NCI-H446 treated with DMSO at 0.1 percent for 48 hours (cell line): ENCODE measurements around the gene BCL2L1.
"Not testable (repeated sequence)": the region's sequence is repeated elsewhere in the genome, so short reads cannot be mapped to it uniquely, and the experiment has no call there.

Source experiments
- DNase-seq: peaks from one replicate; lab custom pipeline; 2025; lab: John Stamatoyannopoulos, UW

BCL2L1 gene

DNA sequence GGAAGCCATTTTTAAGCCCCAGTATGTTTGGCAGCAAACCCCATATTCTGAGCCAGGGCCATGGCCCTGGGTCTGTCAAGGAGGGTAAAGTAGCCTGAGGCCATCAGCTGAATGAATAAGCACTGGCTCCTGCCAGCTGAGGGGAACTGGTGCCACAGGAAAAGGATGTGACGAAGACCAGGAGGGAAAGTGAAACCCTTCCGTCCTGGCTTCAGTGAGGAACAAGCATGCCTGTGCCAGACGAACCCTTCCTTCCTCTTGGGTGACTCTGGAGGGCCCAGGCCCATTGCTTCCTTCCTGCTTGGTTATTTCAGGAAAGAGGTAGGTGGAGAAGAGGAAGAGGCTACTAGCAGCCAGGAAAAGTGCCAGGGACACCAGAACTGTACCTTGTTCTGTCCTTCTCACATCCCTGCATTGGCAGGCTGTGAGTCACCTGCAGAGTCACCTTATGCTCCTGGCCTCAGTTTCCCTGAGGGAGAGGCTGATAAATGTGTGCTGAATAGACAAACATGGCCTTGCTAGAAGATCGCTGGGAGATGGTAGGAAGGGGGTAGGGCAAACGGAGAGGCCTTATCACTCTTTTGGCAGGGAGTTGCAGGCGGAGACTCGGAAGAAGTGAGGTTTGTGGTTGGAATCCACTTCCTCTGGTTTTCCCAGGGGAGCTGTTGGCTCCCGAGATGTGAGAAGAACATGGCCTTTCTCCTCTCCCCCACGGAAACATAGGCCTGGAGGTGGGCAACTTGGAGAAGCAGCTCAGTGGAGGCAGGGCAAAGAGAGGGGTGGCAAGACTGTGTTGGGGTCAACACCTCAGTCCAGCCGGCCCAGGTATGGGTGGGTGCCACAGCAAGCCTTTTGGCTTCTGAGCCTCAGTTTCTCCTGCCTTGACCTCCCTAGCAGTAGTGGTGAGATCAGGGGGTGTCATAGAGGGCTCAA, 47.5 kb downstream of the BCL2L1 start:
- DNase-seq = no peak

GRCh38 chr20:31673943-31674463, 48.7 kb downstream of the BCL2L1 start:
- no peak for DNase-seq

GRCh38 chr20:31673435-31673834, 49.2 kb downstream of the BCL2L1 start:
- DNase-seq = no peak

- DNase-seq = no peak
These were observed 51.3 kb downstream of the BCL2L1 start for GRCh38 chr20:31671324-31671723.

- no peak for DNase-seq
These were observed 52.1 kb downstream of the BCL2L1 start for GRCh38 chr20:31670371-31671228.

GRCh38 chr20:31669876-31670275, 52.8 kb downstream of the BCL2L1 start:
- DNase-seq = no peak

- not testable (repeated sequence) for DNase-seq
These were observed 53.7 kb downstream of the BCL2L1 start for GRCh38 chr20:31668944-31669343.

- DNase-seq = no peak
These were observed 55.1 kb downstream of the BCL2L1 start for GRCh38 chr20:31667315-31668285.

DNA sequence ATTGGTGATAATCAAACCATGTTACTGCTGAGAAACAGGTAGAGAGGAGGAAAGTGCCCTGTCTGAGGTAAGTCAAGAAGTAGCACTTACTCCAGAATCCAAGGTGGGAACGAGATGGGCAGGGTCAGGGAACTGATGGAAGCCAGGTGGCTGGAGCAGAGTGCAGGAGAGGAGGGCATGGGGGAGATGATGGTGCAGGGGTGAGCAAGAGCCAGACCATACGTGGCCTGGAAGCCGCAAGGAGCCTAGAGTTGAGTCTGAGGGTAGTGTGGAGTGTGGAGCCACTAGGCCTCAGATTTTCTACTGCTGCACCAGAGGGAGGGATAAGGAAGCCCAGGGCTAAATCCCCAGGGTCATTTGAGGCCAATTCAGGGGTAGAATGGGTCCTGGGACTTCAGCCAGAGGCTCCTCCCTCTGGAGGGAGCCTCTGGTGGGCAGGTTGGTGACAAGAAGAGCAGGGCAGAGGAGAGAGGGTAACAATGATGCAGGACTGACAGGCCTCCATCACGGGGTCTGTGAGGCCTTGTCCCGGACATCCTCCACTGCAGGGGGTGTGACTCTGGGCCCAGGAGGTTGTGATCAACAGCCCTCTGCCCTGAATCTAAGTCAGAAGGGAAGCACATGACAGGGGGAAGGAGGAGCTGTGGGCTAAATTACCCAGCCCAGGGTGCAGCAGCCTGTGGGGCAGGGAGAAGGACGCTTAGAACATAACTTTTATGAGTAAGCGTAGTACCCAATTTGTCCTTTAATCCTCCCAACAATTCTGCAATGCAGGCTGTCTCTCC, 56.2 kb downstream of the BCL2L1 start:
- no peak for DNase-seq

DNA sequence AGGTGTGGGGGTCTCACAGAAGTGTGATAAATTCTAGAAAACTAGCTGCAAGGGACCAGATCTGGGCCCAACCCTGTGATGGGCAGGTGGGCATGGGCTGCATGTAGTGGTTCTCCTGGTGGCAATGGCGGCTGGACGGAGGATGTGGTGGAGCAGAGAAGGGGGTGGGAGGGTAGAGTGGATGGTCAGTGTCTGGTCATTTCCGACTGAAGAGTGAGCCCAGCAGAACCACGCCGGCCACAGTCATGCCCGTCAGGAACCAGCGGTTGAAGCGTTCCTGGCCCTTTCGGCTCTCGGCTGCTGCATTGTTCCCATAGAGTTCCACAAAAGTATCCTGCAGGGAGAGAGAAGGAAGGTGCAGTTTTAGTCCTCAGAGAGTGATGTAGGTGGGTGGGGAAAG, 56.9 kb downstream of the BCL2L1 start:
- DNase-seq = no peak

GRCh38 chr20:31664696-31665354, 57.8 kb downstream of the BCL2L1 start:
- no peak for DNase-seq

DNA sequence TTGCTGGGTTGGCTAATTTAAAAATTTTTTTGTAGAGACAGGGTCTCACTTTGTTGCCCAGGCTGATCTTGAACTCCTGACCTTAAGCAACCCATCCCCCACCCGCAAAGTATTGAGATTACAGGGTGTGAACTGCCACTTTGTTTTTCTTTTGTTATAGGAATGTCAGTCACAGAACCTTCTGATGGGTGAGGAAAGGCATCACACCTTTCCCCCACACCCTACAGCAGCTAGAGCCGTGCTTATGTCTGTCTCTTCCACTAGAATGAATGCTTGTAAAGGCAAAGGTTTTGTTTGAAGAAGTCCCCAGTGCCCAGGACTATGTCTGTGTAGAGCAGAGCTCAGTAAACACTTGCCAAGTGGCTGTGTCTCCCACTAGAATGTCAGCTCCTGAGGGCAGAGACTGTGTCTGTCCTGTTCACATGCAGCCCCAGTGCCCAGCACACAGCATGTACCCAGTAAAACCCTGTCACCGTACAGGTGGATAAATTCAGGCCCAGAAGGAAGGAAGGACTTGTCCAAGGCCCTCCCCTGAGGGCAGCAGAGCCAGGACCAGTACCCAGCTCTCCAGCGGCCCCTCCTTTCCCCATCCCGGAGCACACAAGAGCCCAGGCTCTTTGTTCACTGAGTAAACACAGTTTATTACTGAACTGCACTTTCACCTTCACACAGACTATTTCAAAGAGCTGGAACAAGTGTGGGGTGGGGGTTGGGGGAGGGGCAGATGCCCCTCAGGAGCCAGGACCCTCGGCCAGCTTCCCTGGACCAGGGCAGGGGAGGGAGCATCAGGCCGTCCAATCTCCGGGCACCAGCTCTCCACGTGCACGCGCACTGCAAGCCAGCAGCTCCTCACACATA, 58.6 kb downstream of the BCL2L1 start:
- DNase-seq = no peak

DNA sequence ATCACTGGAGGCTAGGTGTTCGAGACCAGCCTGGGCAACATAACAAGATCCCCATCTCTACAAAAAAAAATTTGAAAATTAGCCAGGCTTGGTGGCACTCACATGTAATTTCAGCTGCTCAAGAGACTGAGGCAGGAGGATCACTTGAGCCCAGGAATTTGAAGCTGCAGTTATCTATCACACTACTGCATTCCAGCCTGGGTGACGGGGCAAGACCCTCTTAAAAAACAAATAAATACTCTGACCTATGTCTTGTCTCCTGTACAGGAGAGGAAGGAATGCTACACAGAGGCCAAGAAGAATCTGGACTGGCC, 59.2 kb downstream of the BCL2L1 start:
- no peak for DNase-seq

GRCh38 chr20:31662372-31662854, 60.3 kb downstream of the BCL2L1 start:
- no peak for DNase-seq

GRCh38 chr20:31661625-31662371, 60.9 kb downstream of the BCL2L1 start:
- DNase-seq = no peak

DNA sequence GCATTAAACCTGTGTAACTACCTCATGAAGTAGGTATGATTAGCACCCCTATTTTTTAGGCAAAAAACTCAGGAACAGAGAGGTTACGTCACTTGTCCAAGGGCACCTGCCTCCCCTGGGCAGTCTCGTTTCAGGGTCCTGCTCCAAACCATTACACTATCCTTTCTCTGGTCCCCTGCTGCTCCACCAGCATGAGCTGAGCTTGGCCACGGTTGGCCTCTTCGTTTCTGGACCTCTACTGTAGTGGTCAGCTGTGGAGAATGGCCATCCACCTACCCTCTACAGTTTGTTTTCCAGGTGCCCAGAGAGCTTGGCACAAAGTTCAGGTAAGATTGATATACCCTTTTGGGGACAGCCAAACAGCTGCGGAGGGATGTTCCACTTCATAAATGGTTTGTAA, 68.1 kb downstream of the BCL2L1 start:
- no peak for DNase-seq

DNA sequence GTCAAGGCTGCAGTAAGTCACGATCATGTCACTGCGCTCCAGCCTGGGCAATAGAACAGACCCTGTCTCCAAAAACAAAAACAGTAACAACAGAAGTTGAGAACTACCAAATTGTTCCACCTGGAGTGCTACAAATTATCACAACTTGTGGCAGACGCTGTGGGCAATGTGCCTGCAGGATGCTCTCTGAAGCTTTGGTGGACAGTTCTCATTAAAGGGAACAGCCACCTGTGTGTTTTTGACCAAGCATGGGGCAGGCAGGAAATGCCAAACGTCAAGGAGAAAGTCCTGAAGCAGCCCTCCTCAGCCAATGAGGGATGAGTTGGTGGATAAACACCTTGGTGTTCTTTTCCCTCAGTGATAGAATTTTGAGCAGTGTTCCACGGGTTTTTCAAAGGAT, 69.1 kb downstream of the BCL2L1 start:
- DNase-seq = peak; percentile 89

DNA sequence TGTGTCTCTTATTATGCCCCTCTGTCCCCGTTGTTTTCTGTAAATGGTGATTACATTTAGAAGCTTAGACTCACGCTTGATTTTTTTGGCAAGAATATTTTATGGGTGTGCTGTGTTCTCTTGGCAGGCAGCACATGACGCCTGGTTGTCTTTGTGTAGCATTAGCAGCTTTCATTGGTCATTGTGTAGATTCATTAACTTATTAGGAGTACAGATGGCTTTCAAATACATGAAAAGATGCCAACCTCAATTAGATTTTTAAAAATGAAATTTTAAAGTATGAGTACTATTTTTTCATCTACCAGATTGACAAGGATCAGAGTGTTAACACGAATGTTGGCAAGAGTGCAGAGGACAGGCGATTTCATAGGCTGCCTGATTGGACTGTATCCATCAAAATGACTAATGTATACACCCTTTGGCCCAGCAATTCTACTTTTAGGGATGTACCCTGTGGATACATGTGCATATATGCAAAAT, 69.7 kb downstream of the BCL2L1 start:
- DNase-seq = peak; percentile 100
